ENCODE measurements around the gene CELF5.

DNA sequence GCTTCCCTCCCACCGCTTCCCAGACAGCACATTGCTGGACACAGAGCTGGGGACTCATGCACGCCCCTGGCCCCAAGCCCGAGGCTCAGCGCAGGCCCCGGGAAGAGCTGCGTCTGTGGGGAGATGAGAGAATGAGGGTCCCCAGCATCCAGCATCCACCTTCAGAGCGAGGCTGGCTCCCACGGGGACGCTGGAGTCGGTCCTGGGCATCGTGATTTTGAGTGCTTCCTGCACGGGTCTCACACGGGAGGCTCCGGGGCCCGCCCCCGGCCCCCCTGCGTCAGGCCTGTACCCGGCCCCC lies 34.0 kb upstream of the CELF5 start:
- TF ChIP-seq, protein P1, sequence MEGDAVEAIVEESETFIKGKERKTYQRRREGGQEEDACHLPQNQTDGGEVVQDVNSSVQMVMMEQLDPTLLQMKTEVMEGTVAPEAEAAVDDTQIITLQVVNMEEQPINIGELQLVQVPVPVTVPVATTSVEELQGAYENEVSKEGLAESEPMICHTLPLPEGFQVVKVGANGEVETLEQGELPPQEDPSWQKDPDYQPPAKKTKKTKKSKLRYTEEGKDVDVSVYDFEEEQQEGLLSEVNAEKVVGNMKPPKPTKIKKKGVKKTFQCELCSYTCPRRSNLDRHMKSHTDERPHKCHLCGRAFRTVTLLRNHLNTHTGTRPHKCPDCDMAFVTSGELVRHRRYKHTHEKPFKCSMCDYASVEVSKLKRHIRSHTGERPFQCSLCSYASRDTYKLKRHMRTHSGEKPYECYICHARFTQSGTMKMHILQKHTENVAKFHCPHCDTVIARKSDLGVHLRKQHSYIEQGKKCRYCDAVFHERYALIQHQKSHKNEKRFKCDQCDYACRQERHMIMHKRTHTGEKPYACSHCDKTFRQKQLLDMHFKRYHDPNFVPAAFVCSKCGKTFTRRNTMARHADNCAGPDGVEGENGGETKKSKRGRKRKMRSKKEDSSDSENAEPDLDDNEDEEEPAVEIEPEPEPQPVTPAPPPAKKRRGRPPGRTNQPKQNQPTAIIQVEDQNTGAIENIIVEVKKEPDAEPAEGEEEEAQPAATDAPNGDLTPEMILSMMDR (IDR thresholded peaks at IDR 0.05) = no peak
- TF ChIP-seq POLR2A (IDR thresholded peaks at IDR 0.05) = no peak

Data from sigmoid colon (tissue), 3 donors.